Measurements from ENCODE around the gene CACNA2D3.
"Not testable (repeated sequence)": the region's sequence is repeated elsewhere in the genome, so short reads cannot be mapped to it uniquely, and the experiment has no call there.

CACNA2D3 gene

DNA sequence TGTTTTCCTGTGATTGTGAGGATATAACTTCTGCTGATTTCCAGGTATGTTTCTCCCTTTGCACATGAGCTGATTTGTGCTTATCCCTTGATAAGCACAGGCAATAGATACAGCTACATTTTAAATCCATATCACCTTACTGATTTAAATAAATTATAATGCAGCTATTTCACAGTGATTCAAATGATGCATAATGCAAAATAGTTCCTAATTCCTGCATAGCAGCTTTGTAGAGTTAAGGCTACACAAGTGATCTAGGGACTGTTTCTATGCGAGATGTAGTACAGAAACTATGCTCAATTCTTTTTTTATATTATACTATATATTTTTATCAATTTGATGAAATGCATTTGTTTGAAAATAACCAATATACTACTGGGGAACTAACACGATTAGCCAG is 471.3 kb downstream of the CACNA2D3 start:
- DNase-seq = no peak

DNA sequence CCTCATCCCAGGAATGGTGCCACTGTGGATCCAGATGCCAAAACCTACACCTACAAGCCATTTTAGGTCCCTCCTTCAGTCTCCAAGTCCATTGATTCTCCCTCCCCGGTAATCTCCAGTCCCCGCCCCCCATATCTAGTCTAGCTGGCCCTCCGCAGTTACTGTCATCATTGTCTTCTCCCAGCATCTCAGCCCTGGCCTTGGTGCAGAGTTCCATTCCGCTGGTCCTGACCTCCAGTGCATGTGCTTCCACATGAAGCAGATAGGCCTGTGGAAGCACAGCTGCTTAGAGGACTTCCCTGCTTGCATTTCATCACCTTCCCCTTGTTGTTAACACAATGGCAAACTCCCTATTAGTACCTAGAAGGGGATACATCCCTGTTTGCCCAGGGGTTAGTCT is 473.7 kb downstream of the CACNA2D3 start:
- no peak for DNase-seq

DNA sequence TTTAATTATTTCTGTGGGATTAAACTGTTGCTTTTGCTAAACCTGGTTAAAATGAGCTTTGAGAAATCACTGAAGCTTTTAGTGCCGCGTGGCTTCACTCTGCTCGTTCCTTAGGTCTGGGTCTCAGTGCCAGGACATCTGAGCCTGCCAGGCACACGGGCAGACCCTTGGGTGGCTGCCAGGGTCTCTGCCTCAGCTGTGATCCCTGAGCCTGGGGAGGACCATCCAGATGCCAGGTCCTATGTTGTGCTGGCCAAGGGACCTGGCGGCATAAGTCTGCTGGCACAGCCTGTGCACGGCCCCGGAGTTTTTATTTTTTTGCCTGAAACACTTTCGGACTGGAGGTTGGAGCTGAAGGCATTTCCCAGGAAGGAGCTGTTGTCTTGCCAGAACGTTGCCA is 477.4 kb downstream of the CACNA2D3 start:
- no peak for DNase-seq

DNA sequence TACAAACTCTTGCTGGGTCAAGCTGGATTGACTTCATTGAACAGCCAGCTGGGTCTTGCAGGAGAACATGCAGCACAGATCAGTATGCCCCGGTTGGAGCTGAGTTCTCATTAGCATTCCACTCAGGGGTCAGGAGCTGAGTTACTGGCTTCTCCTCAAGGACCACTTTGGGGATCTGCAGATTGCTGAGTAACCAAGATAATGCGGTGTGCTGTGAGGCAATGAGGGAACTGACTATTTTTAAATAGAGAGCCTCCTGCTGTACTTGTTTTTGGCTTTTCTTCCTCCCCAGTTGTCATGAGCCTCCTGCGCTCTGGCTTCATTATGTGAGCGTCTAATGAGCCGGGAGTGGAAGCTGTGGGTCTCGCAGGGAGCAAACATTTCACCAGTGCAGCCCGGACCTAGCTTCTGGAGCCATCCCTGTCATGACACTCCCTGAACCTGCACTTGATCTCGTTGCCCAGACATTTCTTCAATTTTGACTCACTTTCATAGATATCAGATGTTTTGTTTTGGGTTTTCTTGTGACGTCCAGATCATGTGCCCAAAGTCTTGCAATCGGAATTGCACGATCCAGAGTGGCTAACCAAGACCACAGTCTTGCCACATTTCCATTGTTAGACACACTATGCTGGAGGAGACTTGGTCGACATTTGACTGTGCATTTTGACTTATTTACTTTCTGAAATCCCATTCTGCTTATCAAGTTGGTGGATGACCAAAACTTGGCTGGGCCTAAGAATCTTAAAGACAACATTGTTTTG is 478.3 kb downstream of the CACNA2D3 start:
- DNase-seq = no peak

DNA sequence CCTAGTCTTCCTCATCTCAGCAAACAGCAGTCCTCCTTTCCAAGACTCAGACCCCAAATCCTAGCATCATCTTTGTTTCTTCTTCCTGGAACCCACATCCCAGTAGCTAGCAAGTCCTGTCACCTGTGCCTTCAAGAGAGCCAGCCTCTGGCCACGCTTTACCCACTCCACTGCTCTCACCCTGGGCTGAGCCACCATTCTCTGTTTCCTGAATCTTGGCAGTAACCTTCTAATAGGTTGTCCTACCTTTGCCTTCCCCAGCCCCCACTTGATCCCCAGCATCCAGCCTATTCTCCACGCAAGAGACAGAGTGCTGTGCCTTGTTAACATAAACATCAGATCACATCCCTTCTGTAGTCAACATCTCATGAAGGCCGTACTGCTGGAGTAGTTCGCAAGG is 482.1 kb downstream of the CACNA2D3 start:
- no peak for DNase-seq

DNA sequence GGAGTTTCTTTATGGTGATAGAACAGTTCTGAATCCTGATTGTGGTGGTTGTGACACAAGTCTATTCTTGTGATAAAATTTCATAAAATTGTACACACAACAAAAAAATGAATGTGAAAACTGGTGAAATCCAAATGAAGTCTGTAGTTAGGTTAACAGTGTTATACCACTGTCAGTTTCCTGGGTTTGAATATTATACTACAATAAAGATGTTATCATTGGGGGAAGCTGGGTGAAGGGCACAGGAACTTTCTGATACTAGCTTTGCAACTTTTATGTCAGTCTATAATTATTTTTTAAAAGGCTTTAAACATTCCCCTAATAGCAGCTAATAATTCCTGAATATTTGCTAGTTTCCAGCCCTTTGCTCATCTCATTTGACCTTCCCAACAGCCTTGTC is 485.7 kb downstream of the CACNA2D3 start:
- no peak for DNase-seq

DNA sequence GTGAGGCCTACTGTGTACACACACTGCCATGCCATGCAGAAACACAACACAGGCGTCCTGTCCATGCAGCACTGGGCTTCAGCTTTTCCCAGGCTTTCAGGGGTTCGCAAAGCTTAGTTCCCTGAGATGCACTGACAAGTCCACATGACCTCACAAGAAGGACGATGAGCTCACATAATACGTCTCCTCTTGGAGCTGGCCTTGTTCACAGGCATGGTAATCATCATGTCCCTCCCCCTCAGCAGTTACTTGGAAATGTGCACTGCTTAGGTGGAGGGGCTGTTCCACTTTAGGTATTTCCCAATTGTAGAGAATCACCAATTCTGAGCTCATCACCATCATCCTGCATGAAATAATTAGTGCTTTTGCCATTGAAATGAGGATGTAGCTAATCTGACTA is 496.7 kb downstream of the CACNA2D3 start:
- no peak for DNase-seq

DNA sequence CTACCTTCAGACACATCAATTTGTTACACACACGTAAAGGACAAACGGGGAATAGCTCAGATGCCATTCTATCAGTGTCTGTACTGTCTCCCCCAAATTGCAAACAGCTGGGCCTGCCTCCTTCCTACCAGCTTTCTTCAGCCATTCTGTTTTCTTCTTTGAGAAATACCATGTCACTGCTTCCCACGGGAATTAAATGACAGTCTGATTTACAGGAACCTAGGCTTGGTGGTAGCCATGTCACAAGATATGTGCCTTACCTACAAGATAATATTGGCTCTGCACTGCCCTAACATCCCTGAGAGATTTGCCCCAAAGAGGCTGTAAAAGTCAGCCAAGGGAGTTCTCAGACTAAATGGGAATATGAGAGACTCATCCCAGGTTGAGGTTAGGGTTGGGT is 497.2 kb downstream of the CACNA2D3 start:
- DNase-seq = no peak

DNA sequence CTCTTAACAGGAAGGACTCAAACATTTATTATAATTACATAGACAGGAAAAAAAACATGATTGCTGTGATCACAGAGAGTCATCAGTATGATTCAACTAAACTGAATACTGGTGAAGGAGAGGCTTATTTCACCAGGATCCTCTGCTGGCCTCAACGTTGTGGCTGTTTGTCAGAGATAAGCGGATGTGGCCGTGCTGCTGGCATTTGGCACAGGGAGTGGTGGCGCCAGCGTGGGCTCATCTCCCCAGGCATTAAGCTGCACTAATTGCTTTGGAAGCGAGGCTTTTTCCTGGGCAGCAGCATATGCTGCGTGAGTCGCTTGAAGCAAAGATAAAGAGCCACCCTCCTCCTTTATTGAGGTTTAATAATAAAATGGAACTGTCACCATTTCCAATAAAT is 498.8 kb downstream of the CACNA2D3 start:
- DNase-seq = no peak

DNA sequence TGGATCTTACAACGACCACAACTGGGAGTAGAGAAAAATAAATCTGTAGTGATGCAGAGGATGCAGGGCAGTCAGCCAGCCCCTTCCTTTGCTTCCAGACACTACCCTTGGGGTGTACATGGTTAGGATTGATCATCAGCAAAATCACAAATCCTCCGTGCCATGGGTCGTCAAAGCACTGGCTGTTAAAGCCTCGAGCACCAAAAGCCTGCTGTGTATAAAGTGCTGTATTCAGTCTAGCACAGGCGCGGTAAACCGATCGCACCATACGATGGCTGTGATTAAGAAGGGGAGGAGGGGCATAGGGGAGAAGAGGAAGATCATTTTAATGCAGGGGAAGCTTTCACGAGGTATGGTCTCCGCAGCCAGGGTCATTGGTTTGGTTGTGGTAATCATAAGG is 500.3 kb downstream of the CACNA2D3 start:
- DNase-seq = no peak

DNA sequence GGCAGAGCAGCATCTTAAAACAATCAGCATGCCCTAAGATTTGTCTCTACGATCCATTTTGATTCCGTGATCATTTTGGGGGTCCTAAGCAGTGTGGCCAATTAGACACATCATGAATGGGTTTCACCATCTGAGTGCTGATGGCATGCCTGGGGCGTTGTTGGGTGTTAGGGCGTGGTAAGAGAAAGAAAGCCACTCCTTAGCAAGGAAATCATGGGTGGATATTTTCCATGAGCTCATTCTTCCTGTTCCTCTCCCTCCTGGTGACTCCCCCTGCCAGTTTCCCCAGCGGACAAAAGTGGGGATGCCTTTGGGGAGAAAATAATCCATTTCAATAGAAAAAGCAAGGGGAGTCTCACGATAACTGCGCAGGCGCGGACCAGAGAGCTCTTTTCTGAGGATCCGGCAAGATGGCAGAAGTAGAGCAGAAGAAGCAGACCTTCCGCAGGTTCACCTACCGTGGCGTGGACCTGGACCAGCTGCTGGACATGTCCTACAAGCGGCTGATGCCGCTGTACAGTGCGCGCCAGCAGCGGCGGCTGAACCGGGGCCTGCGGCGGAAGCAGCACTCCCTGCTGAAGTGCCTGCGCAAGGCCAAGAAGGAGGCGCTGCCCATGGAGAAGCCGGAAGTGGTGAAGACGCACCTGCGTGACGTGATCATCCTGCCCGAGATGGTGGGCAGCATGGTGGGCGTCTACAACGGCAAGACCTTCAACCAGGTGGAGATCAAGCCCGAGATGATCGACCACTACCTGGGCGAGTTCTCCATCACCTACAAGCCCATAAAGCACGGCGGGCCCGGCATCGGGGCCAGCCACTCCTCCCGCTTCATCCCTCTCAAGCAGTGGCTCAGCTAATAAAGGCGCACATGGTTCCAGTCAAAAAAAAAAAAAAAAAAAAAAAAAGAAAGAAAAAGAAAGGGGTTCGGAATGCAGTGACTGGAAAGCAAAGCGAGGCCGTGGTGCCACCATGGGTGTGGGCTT is 503.7 kb downstream of the CACNA2D3 start:
- no peak for DNase-seq

DNA sequence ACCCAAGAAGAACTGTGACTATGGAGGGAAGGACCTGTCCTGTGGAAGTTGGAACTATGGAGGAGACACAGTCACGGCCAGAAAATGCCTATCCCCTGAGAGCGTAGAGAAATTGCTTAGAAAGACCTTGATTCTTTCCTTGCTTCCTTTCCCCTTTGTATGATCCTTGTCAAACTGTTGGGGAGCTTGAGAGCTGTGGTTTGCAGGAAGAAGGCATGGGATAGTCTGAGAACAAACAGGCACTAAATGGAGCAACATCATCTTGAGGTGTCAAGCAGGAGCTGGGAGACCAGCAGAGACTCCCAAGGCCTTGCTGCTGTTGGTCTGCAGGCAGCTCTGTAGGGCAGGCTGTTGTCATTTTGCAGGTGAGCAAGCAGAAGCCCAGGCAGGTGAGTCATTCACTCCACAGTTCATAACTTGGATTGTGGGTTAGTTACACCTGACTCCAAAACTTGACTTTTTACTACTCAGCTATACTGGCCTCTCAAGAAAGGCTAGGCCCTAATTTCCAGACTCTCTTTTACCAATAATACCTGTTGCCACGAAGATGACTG is 506.6 kb downstream of the CACNA2D3 start:
- no peak for DNase-seq

DNA sequence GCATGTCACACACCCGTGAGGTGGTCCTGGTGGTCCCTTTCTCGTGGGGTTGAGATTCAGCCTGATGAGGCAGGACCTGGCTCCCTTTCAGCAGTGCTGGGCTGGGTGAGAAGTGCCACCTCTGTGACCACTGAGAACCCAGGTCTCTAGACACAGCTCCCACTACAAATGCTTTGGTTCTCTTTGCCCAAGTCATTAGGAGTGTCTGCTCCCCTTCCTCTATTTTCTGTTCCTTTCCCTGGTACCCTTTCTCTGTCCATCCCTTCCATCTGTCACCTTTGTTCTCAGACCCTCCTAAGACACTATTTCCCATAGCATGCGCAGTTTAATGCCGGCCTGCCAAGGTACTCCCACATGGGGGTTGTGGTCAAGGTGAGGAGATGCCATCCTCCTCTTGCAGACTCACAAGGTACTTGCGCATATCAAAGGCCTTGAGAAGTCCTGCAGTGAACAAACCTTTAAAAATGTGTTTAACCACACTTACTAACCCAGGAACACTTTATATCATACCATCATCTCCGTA is 507.8 kb downstream of the CACNA2D3 start:
- no peak for DNase-seq

DNA sequence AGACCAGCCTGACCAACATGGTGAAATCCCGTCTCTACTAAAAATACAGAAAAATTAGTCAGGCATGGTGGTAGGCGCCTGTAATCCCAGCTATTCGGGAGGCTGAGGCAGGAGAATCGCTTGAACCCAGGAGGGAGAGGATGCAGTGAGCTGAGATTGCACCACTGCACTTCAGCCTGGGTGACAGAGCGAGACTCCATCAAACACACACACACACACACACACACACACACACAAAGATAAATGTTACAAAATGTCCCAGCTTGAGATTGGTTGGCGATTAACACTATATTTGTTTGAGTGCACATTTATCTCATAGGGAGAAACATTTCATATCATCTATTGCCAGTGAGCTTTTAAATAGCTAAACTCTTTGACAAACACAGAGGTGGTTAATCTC is 508.6 kb downstream of the CACNA2D3 start:
- not testable (repeated sequence) for DNase-seq

DNA sequence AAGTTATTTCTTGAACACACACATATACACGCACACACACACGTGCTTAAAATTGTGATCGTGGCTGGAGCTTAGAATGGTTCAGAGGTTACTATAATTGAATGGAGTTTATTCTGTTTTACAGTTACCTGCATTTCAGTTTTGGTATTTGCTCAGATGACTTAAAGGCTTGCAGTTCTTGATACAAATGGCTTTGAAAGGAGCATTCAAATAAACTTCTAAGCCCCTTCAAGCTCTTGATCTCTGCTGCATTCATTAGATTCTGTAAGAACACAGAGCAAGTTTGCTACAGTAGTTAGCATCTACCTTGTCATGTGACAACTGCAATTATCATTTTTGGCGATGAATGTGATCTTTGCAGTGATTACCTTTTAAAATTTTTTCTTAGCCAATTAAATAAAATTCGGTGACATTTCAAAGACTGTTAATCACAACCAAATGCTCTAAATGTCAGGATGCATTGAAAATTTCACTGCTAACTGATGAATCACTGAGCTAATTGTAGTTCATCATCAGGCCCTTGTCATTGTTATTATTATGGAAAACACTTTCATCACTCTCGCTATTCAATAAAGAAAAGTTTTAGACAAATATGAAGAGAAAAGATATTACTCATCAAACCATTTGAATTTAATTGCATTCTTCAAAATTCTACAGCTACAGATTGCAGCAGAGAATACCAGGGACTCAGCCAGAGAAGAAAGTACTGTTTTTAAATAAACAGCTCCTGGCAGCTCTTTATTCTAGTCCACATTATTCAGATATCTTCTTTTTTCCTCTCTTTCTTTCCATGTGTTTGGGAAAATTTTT is 509.4 kb downstream of the CACNA2D3 start:
- DNase-seq = no peak

DNA sequence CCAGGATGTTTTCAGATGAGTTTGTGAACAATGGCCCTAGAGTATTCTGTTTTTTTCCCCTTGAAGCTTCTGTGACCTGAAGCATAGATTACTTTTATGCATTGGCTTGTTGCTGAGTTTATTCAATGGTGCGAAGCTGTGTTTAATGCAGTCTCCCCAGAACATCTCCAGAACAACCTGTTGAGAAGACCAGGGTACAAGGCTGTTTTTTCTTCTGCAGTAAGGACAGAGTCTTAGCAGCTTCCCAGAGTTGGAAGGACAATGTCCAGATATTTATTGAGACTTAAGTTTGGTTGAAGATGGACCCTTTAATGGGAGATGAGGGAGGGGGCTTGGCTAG is 509.9 kb downstream of the CACNA2D3 start:
- no peak for DNase-seq

DNA sequence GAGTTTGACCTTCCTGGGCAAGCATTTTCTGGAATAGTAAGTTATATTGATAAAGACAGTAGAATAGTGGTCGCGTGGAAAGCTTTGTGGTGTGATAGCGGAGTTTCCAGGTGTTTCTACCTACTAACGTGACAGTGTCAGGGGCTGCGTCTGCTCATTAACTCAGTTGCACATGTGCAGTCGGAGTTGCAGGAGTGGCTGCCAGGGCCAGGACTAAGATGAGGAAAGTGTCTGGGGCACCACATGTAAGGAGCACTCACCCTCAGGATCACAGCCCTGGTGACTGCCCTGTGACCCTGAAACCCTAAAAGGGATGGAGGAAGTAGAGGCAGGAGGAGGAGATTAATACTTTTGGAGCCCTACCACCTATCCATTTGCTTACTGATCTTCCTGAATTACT is 510.5 kb downstream of the CACNA2D3 start:
- DNase-seq = no peak

DNA sequence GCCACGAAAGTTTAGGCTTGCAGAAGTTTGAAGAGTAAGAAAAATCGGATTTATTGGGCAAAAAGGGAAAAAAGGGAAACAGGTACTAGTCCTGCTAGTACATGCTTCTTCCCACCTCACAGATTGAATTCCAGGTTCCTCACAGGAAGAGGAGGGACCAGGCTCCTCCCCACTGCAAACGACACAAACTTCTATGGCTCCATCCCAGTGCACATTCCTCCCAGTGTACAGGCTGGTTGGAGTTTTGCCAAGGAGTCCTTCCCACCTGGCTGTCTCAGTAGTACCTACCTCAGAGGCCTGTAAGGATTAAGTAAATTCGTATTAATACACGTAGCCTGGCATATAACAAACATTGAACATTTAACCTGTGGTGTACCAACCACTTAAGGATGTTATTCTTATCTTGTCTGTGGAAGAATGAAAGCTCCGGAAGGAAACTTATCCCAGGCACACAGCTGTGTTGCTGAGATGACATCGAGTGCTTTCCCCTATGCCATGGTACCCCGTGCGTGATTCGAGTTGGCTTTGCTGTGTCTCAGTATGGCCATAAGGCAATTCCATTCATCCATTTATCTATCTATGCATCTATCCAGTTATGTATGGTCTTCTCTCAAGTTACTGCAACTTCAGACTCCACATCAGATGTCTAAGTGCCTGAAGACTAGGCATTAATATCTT is 511.2 kb downstream of the CACNA2D3 start:
- no peak for DNase-seq

DNA sequence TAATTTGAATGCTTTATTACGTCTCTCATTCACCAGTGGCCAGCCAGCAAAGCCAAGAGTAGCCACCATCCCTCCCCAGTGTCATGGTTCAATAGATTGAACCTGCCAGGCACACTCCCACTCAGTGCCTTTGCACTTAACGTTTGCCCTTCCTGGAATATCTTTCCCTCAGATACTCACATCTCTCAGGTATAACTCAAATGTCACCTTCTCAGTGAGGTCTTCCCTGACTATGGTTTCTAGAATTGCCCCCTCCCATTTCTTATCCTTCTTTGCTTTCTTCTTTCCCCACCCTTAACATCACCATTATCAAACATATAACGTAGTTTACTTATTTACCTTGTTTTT is 511.7 kb downstream of the CACNA2D3 start:
- DNase-seq = no peak

DNA sequence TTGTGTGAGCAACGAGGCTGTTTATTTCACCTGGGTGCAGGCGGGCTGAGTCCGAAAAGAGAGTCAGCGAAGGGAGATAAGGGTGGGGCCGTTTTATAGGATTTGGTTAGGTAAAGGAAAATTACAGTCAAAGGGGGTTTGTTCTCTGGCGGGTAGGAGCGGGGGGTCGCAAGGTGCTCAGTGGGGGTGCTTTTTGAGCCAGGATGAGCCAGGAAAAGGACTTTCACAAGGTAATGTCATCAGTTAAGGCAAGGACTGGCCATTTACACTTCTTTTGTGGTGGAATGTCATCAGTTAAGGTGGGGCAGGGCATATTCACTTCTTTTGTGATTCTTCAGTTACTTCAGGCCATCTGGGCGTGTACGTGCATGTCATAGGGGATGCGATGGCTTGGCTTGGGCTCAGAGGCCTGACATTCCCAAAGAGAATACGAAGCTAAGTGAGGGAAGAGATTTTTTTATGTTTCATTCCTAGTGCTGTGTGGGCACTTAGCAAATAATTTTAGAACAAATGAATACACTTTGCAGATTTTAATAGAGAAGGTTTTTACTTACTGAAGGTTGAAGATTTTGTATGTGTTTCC is 517.5 kb downstream of the CACNA2D3 start:
- DNase-seq = not testable (repeated sequence)

DNA sequence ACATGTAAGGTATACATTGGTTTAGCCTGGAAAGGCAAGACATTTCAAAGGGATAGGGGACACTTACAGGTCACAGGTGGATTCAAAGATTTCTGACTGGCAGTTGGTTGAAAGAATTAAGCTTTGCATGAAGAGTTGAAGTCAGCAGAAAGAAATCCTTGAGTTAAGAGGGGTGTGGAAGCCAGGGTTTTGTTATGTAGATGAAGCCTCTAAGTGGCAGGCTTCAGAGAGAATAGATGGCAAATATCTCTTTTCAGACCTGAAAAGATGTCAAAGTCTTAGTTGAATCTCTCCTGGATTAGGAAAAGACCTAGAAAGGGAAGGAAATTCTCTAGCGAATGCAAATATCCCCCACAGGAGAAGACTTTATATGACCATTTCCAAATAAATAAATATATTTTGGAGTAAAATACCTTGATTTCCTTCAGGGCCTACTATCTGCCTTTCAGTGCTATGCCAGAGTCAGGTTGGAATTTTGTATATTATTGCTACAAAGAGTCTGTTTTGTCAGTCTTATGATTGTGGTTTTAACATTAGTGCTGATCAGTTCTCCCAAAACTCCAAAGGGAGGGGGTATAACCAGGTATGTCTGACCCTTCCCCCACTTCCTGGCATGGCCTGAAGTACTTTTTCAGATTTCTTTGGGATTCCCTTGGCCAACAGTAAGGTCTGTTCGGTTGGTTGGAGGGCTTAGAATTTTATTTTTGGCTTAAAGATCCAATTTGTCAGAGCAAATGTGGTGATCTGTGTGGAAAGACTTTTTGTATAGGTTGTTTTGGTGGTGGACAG is 519.1 kb downstream of the CACNA2D3 start:
- DNase-seq = no peak
